GM23338 (cell line): Measurements from ENCODE around the gene CNGB1. TPM values are rescaled to one million over a fixed set of nuclear protein-coding genes. Genes with fewer than 3 reads are reported as not detected.

Experiments used
- ATAC-seq: fragments of 200-7000 bp; cut with Tn5 transposase; 3 replicates; pipeline ENCODE4 v1.9.1; 2020
- DNase-seq: peaks from one replicate; pipeline ENCODE4 v3.0.0-alpha.2; 2015; ENCODE audit warnings: low spot score
- H2AFZ ChIP-seq: fragments of 200-600 bp; sonication (generic); 2 replicates; pipeline ENCODE4 v1.8.0; 2016; ENCODE audit warnings: antibody characterized with exemption, mild to moderate bottlenecking, moderate library complexity
- H3F3A ChIP-seq: fragments of 200-600 bp; sonication (generic); replicated peaks from 2 replicates; pipeline ENCODE4 v1.8.0; 2017; ENCODE audit warnings: antibody characterized with exemption, mixed run types, low read depth
- H3K27ac ChIP-seq: fragments of 200-600 bp; sonication (generic); 2 replicates; pipeline ENCODE4 v1.6.1; 2016; ENCODE audit warnings: low read depth
- H3K27me3 ChIP-seq: fragments of 200-600 bp; sonication (generic); 2 replicates; pipeline ENCODE4 v1.8.0; 2016; ENCODE audit warnings: mild to moderate bottlenecking, mixed run types, moderate library complexity; ENCODE audit not compliant: insufficient read depth
- H3K36me3 ChIP-seq: fragments of 200-600 bp; sonication (generic); 2 replicates; pipeline ENCODE4 v1.8.0; 2016; ENCODE audit warnings: mild to moderate bottlenecking; ENCODE audit not compliant: insufficient read depth
- H3K4me1 ChIP-seq: fragments of 200-600 bp; sonication (generic); 2 replicates; pipeline ENCODE4 v1.8.0; 2016; ENCODE audit warnings: mild to moderate bottlenecking, moderate library complexity; ENCODE audit not compliant: insufficient read depth
- H3K4me2 ChIP-seq: fragments of 200-600 bp; sonication (generic); 2 replicates; pipeline ENCODE4 v1.7.1; 2017; ENCODE audit warnings: mixed run types
- H3K4me3 ChIP-seq: fragments of 200-600 bp; sonication (generic); 2 replicates; pipeline ENCODE4 v1.6.1; 2016; ENCODE audit warnings: mixed run types
- H3K79me2 ChIP-seq: fragments of 200-600 bp; sonication (generic); replicated peaks from 2 replicates; pipeline ENCODE4 v1.8.0; 2017; ENCODE audit warnings: mild to moderate bottlenecking; ENCODE audit not compliant: insufficient read depth
- H3K9me2 ChIP-seq: fragments of 200-600 bp; sonication (generic); 2 replicates; pipeline ENCODE4 v1.8.0; 2017; ENCODE audit not compliant: insufficient read depth
- H4K20me1 ChIP-seq: fragments of 200-600 bp; sonication (generic); replicated peaks from 2 replicates; pipeline ENCODE4 v1.8.0; 2017; ENCODE audit warnings: mild to moderate bottlenecking; ENCODE audit not compliant: insufficient read depth
- H3K27ac Mint-ChIP-seq: 2 replicates; pipeline ENCODE4 v1.8.0; 2020; ENCODE audit warnings: inconsistent platforms, mild to moderate bottlenecking, moderate library complexity, mixed read lengths
- H3K27me3 Mint-ChIP-seq: 3 replicates; pipeline ENCODE4 v1.8.0; 2022; ENCODE audit warnings: low read depth, mild to moderate bottlenecking, moderate library complexity, mixed read lengths, inconsistent platforms; ENCODE audit not compliant: insufficient read depth, poor library complexity
- H3K36me3 Mint-ChIP-seq: 3 replicates; pipeline ENCODE4 v1.8.0; 2021; ENCODE audit warnings: low read depth, mild to moderate bottlenecking, inconsistent platforms, moderate library complexity, mixed read lengths
- H3K4me1 Mint-ChIP-seq: 3 replicates; pipeline ENCODE4 v1.8.0; 2020; ENCODE audit warnings: mild to moderate bottlenecking, inconsistent platforms, mixed read lengths
- H3K4me3 Mint-ChIP-seq: 3 replicates; pipeline ENCODE4 v1.8.0; 2021; ENCODE audit warnings: moderate library complexity, mild to moderate bottlenecking, inconsistent platforms, mixed read lengths
- H3K9me3 Mint-ChIP-seq: 3 replicates; pipeline ENCODE4 v1.8.0; 2020; ENCODE audit warnings: moderate library complexity, mild to moderate bottlenecking, inconsistent platforms, mixed read lengths
- CREB1 ChIP-seq: fragments of 250-450 bp; sonication (Bioruptor Pico); IDR thresholded peaks from 2 replicates; pipeline ENCODE4 v1.5.0; 2020; ENCODE audit warnings: low read depth, mild to moderate bottlenecking, moderate library complexity
- EZH2 ChIP-seq: fragments of 200-600 bp; sonication (generic); IDR thresholded peaks from one replicate; pipeline ENCODE4 v1.8.0; 2017; ENCODE audit warnings: antibody characterized with exemption, mild to moderate bottlenecking, low read depth; ENCODE audit not compliant: unreplicated experiment
- EZH2phosphoT487 ChIP-seq: fragments of 200-600 bp; sonication (generic); IDR thresholded peaks from one replicate; pipeline ENCODE4 v1.8.1; 2018; ENCODE audit warnings: antibody characterized with exemption; ENCODE audit not compliant: unreplicated experiment
- NANOG ChIP-seq: IDR thresholded peaks from 2 replicates; pipeline ENCODE4 v1.6.1; 2016; ENCODE audit warnings: antibody characterized with exemption, borderline replicate concordance
- STAT1 ChIP-seq: IDR thresholded peaks from one replicate; pipeline ENCODE4 v1.6.1; 2016; ENCODE audit warnings: antibody characterized with exemption; ENCODE audit not compliant: unreplicated experiment
- ZNF331 ChIP-seq: fragments of 250-450 bp; sonication (Bioruptor Pico); IDR thresholded peaks from 2 replicates; pipeline ENCODE4 v1.5.0; 2020; ENCODE audit warnings: low read depth, mild to moderate bottlenecking, moderate library complexity
- ZNF462 ChIP-seq: fragments of 250-450 bp; sonication (Bioruptor Pico); IDR thresholded peaks from 2 replicates; pipeline ENCODE4 v1.5.0; 2020; ENCODE audit warnings: mild to moderate bottlenecking, moderate library complexity
- polyA plus RNA-seq: library from polyadenylated mRNA; unstranded; fragments of >200 nt; fragmentation: Nextera tagmentation; extraction: Ambion mirVana; gene quantifications from 2 replicates; pipeline ENCODE4 v1.2.1, GENCODE V29; 2016
- total RNA-seq: library from RNA; depleted of rRNA; stranded (reverse); fragments of >200 nt; shearing (Covaris generic); gene quantifications from 2 replicates; pipeline ENCODE4 v1.2.3, GENCODE V29; 2014
- TF ChIP-seq, protein P1 (sequence below): IDR thresholded peaks from 2 replicates; pipeline ENCODE4 v1.6.1; 2016; ENCODE audit warnings: antibody characterized with exemption
- TF ChIP-seq, protein P2 (sequence below): IDR thresholded peaks from one replicate; pipeline ENCODE4 v1.6.1; 2018; ENCODE audit warnings: antibody characterized with exemption; ENCODE audit not compliant: unreplicated experiment

Gene CNGB1
- total and polyA plus RNA-seq, 2 experiments from 2014 or later, result not detected

DNA sequence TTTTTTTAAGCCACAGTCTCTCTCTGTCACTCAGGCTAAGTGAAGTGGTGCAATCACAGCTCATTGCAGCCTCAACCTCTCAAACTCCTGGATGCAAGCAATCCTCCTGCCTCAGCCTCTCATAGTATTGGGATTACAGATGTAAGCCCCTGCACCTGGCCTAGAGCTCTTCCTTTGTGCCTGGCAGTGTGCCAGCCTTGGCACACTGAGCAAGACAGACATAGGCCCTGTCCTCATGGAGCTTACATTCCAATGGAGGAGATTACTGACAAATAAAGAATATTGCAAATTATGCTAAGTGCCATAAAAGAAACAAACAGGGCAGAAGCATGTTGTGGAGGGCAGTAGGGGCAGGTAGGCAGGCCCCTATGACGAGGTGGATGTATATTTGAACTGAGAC lies 920 bp upstream of the CNGB1 start:
- H3K27me3 Mint-ChIP-seq, result peaks cover 7% of the 10 kb centered on the region
- H3K4me1 ChIP-seq, result no peaks in the 10 kb centered on the region
- H2AFZ ChIP-seq, result no peak overlapping the region
- no peak overlapping the region for H3K27ac ChIP-seq
- H3K9me2 ChIP-seq, result no peaks in the 10 kb centered on the region
- no peak overlapping the region for H3K4me2 ChIP-seq
- DNase-seq, result no peak
- H3K9me3 Mint-ChIP-seq, result no peaks in the 10 kb centered on the region
- no peaks in the 10 kb centered on the region for H3K79me2 ChIP-seq
- H4K20me1 ChIP-seq, result no peaks in the 10 kb centered on the region
- no peak overlapping the region for H3K27ac Mint-ChIP-seq
- no peak for TF ChIP-seq EZH2
- no peak for TF ChIP-seq CREB1 (CRISPR knock-in tag)
- TF ChIP-seq, protein P1, sequence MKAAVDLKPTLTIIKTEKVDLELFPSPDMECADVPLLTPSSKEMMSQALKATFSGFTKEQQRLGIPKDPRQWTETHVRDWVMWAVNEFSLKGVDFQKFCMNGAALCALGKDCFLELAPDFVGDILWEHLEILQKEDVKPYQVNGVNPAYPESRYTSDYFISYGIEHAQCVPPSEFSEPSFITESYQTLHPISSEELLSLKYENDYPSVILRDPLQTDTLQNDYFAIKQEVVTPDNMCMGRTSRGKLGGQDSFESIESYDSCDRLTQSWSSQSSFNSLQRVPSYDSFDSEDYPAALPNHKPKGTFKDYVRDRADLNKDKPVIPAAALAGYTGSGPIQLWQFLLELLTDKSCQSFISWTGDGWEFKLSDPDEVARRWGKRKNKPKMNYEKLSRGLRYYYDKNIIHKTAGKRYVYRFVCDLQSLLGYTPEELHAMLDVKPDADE, result no peak
- no peak for TF ChIP-seq ZNF462 (CRISPR knock-in tag)
- TF ChIP-seq EZH2phosphoT487, result no peak
- TF ChIP-seq ZNF331, result no peak
- TF ChIP-seq STAT1, result no peak
- TF ChIP-seq, protein P2, sequence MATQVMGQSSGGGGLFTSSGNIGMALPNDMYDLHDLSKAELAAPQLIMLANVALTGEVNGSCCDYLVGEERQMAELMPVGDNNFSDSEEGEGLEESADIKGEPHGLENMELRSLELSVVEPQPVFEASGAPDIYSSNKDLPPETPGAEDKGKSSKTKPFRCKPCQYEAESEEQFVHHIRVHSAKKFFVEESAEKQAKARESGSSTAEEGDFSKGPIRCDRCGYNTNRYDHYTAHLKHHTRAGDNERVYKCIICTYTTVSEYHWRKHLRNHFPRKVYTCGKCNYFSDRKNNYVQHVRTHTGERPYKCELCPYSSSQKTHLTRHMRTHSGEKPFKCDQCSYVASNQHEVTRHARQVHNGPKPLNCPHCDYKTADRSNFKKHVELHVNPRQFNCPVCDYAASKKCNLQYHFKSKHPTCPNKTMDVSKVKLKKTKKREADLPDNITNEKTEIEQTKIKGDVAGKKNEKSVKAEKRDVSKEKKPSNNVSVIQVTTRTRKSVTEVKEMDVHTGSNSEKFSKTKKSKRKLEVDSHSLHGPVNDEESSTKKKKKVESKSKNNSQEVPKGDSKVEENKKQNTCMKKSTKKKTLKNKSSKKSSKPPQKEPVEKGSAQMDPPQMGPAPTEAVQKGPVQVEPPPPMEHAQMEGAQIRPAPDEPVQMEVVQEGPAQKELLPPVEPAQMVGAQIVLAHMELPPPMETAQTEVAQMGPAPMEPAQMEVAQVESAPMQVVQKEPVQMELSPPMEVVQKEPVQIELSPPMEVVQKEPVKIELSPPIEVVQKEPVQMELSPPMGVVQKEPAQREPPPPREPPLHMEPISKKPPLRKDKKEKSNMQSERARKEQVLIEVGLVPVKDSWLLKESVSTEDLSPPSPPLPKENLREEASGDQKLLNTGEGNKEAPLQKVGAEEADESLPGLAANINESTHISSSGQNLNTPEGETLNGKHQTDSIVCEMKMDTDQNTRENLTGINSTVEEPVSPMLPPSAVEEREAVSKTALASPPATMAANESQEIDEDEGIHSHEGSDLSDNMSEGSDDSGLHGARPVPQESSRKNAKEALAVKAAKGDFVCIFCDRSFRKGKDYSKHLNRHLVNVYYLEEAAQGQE, result no peak
- no peak for TF ChIP-seq NANOG
- no peaks in the 10 kb centered on the region for H3F3A ChIP-seq
- ATAC-seq, result no peak
- no peaks in the 10 kb centered on the region for H3K36me3 ChIP-seq
- no peaks in the 10 kb centered on the region for H3K36me3 Mint-ChIP-seq
- no peak overlapping the region for H3K4me3 Mint-ChIP-seq
- no peak overlapping the region for H3K4me3 ChIP-seq
- H3K27me3 ChIP-seq, result no peaks in the 10 kb centered on the region
- H3K4me1 Mint-ChIP-seq, result peaks cover 3% of the 10 kb centered on the region; the same call in 2 of the 3 replicates
